ENCODE results near the gene GREB1L.

The GREB1L gene

GRCh38 chr18:21457179-21457535 is 215.1 kb downstream of the GREB1L start:
- Histone ChIP-seq H3K9me3 (no peaks in the 10 kb centered on the region), H3K36me3 (no peaks in the 10 kb centered on the region), H3K4me1 (ENCODE audit: control insufficient read depth in 1 of 2, insufficient read depth in 1 of 2, low read depth in 1 of 2, low read length in 1 of 2) (no peaks in the 10 kb centered on the region), H3K27ac (no peak overlapping the region), H3K4me3 (ENCODE audit: low read depth in 1 of 2, low read length in 1 of 2) (no peak overlapping the region), H3K27me3 (no peaks in the 10 kb centered on the region)
- TF ChIP-seq CTCF (IDR thresholded peaks at IDR 0.05) = no peak

GRCh38 chr18:21458310-21458709 is 216.3 kb downstream of the GREB1L start:
- Histone ChIP-seq H3K27ac (no peak overlapping the region), H3K9me3 (no peaks in the 10 kb centered on the region), H3K4me3 (ENCODE audit: low read depth in 1 of 2, low read length in 1 of 2) (no peak overlapping the region), H3K27me3 (no peaks in the 10 kb centered on the region), H3K36me3 (no peaks in the 10 kb centered on the region), H3K4me1 (ENCODE audit: control insufficient read depth in 1 of 2, insufficient read depth in 1 of 2, low read depth in 1 of 2, low read length in 1 of 2) (no peaks in the 10 kb centered on the region)
- no peak for TF ChIP-seq CTCF (IDR thresholded peaks at IDR 0.05)

GRCh38 chr18:21458788-21459187 is 216.8 kb downstream of the GREB1L start:
- Histone ChIP-seq H3K4me3 (ENCODE audit: low read depth in 1 of 2, low read length in 1 of 2) (no peak overlapping the region), H3K27me3 (no peaks in the 10 kb centered on the region), H3K36me3 (no peaks in the 10 kb centered on the region), H3K4me1 (ENCODE audit: control insufficient read depth in 1 of 2, insufficient read depth in 1 of 2, low read depth in 1 of 2, low read length in 1 of 2) (no peaks in the 10 kb centered on the region), H3K27ac (no peak overlapping the region), H3K9me3 (no peaks in the 10 kb centered on the region)
- TF ChIP-seq CTCF (IDR thresholded peaks at IDR 0.05) = no peak

GRCh38 chr18:21459706-21460286 is 217.8 kb downstream of the GREB1L start:
- no peak overlapping the region for H3K4me3 ChIP-seq (ENCODE audit: low read depth in 1 of 2, low read length in 1 of 2)
- no peaks in the 10 kb centered on the region for H3K4me1 ChIP-seq (ENCODE audit: control insufficient read depth in 1 of 2, insufficient read depth in 1 of 2, low read depth in 1 of 2, low read length in 1 of 2)
- H3K27me3 ChIP-seq = no peaks in the 10 kb centered on the region
- no peak overlapping the region for H3K27ac ChIP-seq
- no peak for TF ChIP-seq CTCF (IDR thresholded peaks at IDR 0.05)
- H3K36me3 ChIP-seq = no peaks in the 10 kb centered on the region
- no peaks in the 10 kb centered on the region for H3K9me3 ChIP-seq

- no peaks in the 10 kb centered on the region for H3K4me1 ChIP-seq (ENCODE audit: control insufficient read depth in 1 of 2, insufficient read depth in 1 of 2, low read depth in 1 of 2, low read length in 1 of 2)
- no peak for TF ChIP-seq CTCF (IDR thresholded peaks at IDR 0.05)
- H3K27me3 ChIP-seq = peaks cover 7% of the 10 kb centered on the region
Observed at GRCh38 chr18:21461460-21461859, 219.4 kb downstream of the GREB1L start.

GRCh38 chr18:21463718-21464117 is 221.7 kb downstream of the GREB1L start:
- Histone ChIP-seq H3K36me3 (no peaks in the 10 kb centered on the region), H3K9me3 (no peaks in the 10 kb centered on the region), H3K27me3 (peaks cover 7% of the 10 kb centered on the region), H3K4me3 (ENCODE audit: low read depth in 1 of 2, low read length in 1 of 2) (no peak overlapping the region), H3K4me1 (ENCODE audit: control insufficient read depth in 1 of 2, insufficient read depth in 1 of 2, low read depth in 1 of 2, low read length in 1 of 2) (no peaks in the 10 kb centered on the region), H3K27ac (no peak overlapping the region)
- no peak for TF ChIP-seq CTCF (IDR thresholded peaks at IDR 0.05)

More at GRCh38 chr18:21461460-21461859, 219.4 kb downstream of the GREB1L start:
- no peak overlapping the region for H3K27ac ChIP-seq
- H3K36me3 ChIP-seq = no peaks in the 10 kb centered on the region
- H3K4me3 ChIP-seq (ENCODE audit: low read depth in 1 of 2, low read length in 1 of 2) = no peak overlapping the region
- no peaks in the 10 kb centered on the region for H3K9me3 ChIP-seq

Measured in neutrophil (primary cell).